ENCODE data around the gene LRP1B.

- TF ChIP-seq, protein P1, sequence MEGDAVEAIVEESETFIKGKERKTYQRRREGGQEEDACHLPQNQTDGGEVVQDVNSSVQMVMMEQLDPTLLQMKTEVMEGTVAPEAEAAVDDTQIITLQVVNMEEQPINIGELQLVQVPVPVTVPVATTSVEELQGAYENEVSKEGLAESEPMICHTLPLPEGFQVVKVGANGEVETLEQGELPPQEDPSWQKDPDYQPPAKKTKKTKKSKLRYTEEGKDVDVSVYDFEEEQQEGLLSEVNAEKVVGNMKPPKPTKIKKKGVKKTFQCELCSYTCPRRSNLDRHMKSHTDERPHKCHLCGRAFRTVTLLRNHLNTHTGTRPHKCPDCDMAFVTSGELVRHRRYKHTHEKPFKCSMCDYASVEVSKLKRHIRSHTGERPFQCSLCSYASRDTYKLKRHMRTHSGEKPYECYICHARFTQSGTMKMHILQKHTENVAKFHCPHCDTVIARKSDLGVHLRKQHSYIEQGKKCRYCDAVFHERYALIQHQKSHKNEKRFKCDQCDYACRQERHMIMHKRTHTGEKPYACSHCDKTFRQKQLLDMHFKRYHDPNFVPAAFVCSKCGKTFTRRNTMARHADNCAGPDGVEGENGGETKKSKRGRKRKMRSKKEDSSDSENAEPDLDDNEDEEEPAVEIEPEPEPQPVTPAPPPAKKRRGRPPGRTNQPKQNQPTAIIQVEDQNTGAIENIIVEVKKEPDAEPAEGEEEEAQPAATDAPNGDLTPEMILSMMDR (IDR thresholded peaks at IDR 0.05), result no peak
- TF ChIP-seq EZH2 (IDR thresholded peaks at IDR 0.05; ENCODE audit: borderline replicate concordance, insufficient read depth, low read depth, low read length, poor library complexity, severe bottlenecking), result no peak
Observed at GRCh38 chr2:140550821-140551220, 1580.0 kb downstream of the LRP1B start.
